Fibroblast of lung (primary cell): Measurements from ENCODE around the gene CALB2.

ENCODE experiments used
- CTCF ChIP-seq, 2 donors: IDR thresholded peaks in 1 of 2; conservative IDR thresholded peaks in 1 of 2; 1 replicate in 1 of 2; 2 replicates in 1 of 2; pipeline ENCODE4 v1.5.1; 2011 to 2012; ENCODE audit warnings: low read length in 2 of 2, control low read depth in 1 of 2, inconsistent platforms in 1 of 2, low read depth in 1 of 2, mild to moderate bottlenecking in 1 of 2
- EZH2 ChIP-seq: IDR thresholded peaks from 2 replicates; pipeline ENCODE4 v1.5.1; 2012; ENCODE audit warnings: low read length, control low read depth, mild to moderate bottlenecking; ENCODE audit errors: missing control alignments

DNA sequence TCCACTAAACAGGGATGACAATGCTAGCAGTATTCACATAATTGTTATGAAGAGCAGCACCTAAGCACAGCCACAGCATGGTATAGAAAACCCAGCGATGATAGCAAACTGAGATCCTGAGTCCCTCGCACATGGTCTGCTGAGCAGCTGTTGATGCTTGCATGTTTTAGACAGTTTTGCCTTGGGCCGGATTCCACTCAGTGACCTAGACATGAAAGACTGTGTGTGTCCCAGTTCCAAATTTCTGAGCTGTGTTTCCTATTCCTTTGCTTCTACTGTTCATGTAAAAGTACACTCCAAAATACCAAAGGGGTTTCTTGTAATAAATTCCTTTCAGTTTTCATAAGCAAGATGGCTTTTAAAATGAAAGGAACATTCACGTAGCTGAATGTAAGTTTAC, 38.5 kb upstream of the CALB2 start:
- TF ChIP-seq CTCF (conservative IDR thresholded peaks at IDR 0.05 in 1 of 2, IDR thresholded peaks at IDR 0.05 in 1 of 2; ENCODE audit: low read depth in 1 of 2, low read length in 2 of 2) (no peak), EZH2 (no peak)
